B cell (primary cell): ENCODE measurements around the gene INPP5J. TPM values are rescaled to one million over a fixed set of nuclear protein-coding genes. Genes with fewer than 3 reads are reported as not detected.

ENCODE experiments used
- ATAC-seq: fragments of 200-7000 bp; cut with Tn5 transposase; one replicate; pipeline ENCODE4 v1.10.0; 2021; ENCODE audit warnings: low read depth, mild to moderate bottlenecking, moderate number of reproducible peaks, moderate library complexity
- CTCF ChIA-PET: fragments of 350-600 bp; sonication (Branson Sonifier 250); formaldehyde crosslinking; loops from one replicate; lab custom pipeline; 2021; ENCODE audit warnings: antibody characterized with exemption, inconsistent platforms; lab: Charles Lee
- POLR2A ChIA-PET: fragments of 350-600 bp; sonication (Branson Sonifier 250); formaldehyde crosslinking; loops from one replicate; lab custom pipeline; 2021; ENCODE audit warnings: antibody characterized with exemption; lab: Charles Lee
- DNase-seq: peaks from one replicate; pipeline ENCODE4 v3.0.0; 2013
- H2AFZ ChIP-seq: 2 replicates; pipeline ENCODE4 v1.6.1; 2012; ENCODE audit warnings: mild to moderate bottlenecking, low read depth, low read length; ENCODE audit not compliant: insufficient read depth, poor library complexity, severe bottlenecking
- H3K27ac ChIP-seq, 2 donors: 1 replicate in 1 of 2; 2 replicates in 1 of 2; pipeline ENCODE4 v1.5.1; 2012 to 2013; ENCODE audit warnings: low read length in 2 of 2, mild to moderate bottlenecking in 2 of 2, moderate library complexity in 1 of 2
- H3K27me3 ChIP-seq, 4 experiments: fragments of 200-600 bp in 1 of 4; sonication (generic) in 1 of 4; replicated peaks in 1 of 4; 1 replicate in 2 of 4; 2 replicates in 2 of 4; pipeline versions ENCODE4 v1.6.1 to v1.7.0; 2013 to 2016; ENCODE audit warnings: low read length in 3 of 4, mild to moderate bottlenecking in 2 of 4, mixed read lengths in 1 of 4, moderate library complexity in 1 of 4; ENCODE audit not compliant: insufficient read depth in 4 of 4, control insufficient read depth in 3 of 4; ENCODE audit errors: control extremely low read depth in 1 of 4
- H3K36me3 ChIP-seq, 2 experiments: replicated peaks in 1 of 2; 1 replicate in 1 of 2; 2 replicates in 1 of 2; pipeline versions ENCODE4 v1.6.1 to v1.7.1; 2013; ENCODE audit warnings: low read length in 1 of 2; ENCODE audit not compliant: insufficient read depth in 2 of 2, control insufficient read depth in 1 of 2; ENCODE audit errors: control extremely low read depth in 1 of 2, extremely low read depth in 1 of 2
- H3K4me1 ChIP-seq, 2 donors: fragments of 200-600 bp in 1 of 2; sonication (generic) in 1 of 2; 1 replicate in 1 of 2; 2 replicates in 1 of 2; pipeline versions ENCODE4 v1.5.1 to v1.6.1; 2013 to 2017; ENCODE audit warnings: low read length in 2 of 2; ENCODE audit not compliant: control insufficient read depth in 2 of 2, insufficient read depth in 2 of 2
- H3K4me2 ChIP-seq: replicated peaks from 2 replicates; pipeline ENCODE3; 2012; ENCODE audit warnings: mild to moderate bottlenecking, low read depth, low read length; ENCODE audit not compliant: poor library complexity, severe bottlenecking
- H3K4me3 ChIP-seq, 5 experiments: fragments of 200-600 bp in 1 of 5; sonication (generic) in 1 of 5; 1 replicate in 3 of 5; 2 replicates in 2 of 5; pipeline versions ENCODE4 v1.5.1 to v1.7.0; 2011 to 2016; ENCODE audit warnings: low read length in 4 of 5, mild to moderate bottlenecking in 4 of 5, low read depth in 2 of 5, control low read depth in 1 of 5, moderate library complexity in 1 of 5; ENCODE audit not compliant: insufficient read depth in 1 of 5; ENCODE audit errors: control extremely low read depth in 1 of 5, extremely low read depth in 1 of 5
- H3K79me2 ChIP-seq: fragments of 200-600 bp; sonication (generic); one replicate; pipeline ENCODE4 v1.6.0; 2016; ENCODE audit warnings: low read length; ENCODE audit not compliant: control insufficient read depth, insufficient read depth
- H3K9ac ChIP-seq: fragments of 200-600 bp; sonication (generic); 2 replicates; pipeline ENCODE4 v1.6.1; 2017; ENCODE audit warnings: mild to moderate bottlenecking, low read length, moderate library complexity
- H3K9me3 ChIP-seq, 3 donors: one replicate each; pipeline versions ENCODE4 v1.6.1 to v1.7.1; 2013; ENCODE audit warnings: low read length in 2 of 3; ENCODE audit not compliant: control insufficient read depth in 2 of 3, insufficient read depth in 1 of 3; ENCODE audit errors: control extremely low read depth in 1 of 3
- H4K20me1 ChIP-seq: 2 replicates; pipeline ENCODE4 v1.6.0; 2012; ENCODE audit warnings: mild to moderate bottlenecking, low read length; ENCODE audit not compliant: insufficient read depth, control insufficient read depth, poor library complexity, severe bottlenecking
- H3K27ac Mint-ChIP-seq: one replicate; pipeline ENCODE4 v1.8.0; 2021; ENCODE audit warnings: mixed read lengths
- H3K27me3 Mint-ChIP-seq: one replicate; pipeline ENCODE4 v1.8.0; 2021; ENCODE audit warnings: mixed read lengths
- H3K4me1 Mint-ChIP-seq: one replicate; pipeline ENCODE4 v1.8.0; 2021; ENCODE audit warnings: mixed read lengths
- H3K4me3 Mint-ChIP-seq: one replicate; pipeline ENCODE4 v1.8.0; 2021; ENCODE audit warnings: mixed read lengths
- H3K9me3 Mint-ChIP-seq: one replicate; pipeline ENCODE4 v1.8.0; 2022; ENCODE audit warnings: mixed read lengths; ENCODE audit not compliant: insufficient read depth
- CTCF ChIP-seq: fragments of 200-600 bp; IDR thresholded peaks from one replicate; pipeline ENCODE4 v1.8.0; 2022; ENCODE audit warnings: antibody characterized with exemption, mild to moderate bottlenecking
- EZH2 ChIP-seq: IDR thresholded peaks from 2 replicates; pipeline ENCODE4 v1.6.1; 2012; ENCODE audit warnings: borderline replicate concordance, low read depth, mild to moderate bottlenecking, moderate library complexity, low read length; ENCODE audit not compliant: insufficient read depth, poor library complexity, severe bottlenecking
- WGBS: methylation state at CpG from one replicate; pipeline ENCODE4 v1.1.5; 2013; ENCODE audit warnings: missing lambda C conversion rate; ENCODE audit not compliant: insufficient coverage; 5-methylcytosine and 5-hydroxymethylcytosine counted together
- intact Hi-C: fragments of 100-400 bp; cut with micrococcal nuclease; formaldehyde crosslinking; loops from one replicate; pipeline ENCODE4 v1.10.0; 2022
- polyA plus RNA-seq: library from polyadenylated mRNA; depleted of rRNA; stranded (reverse); fragments of >200 nt; gene quantifications from 2 replicates; pipeline ENCODE4 v1.2.3, GENCODE V29; 2012
- total RNA-seq, 2 donors: library from RNA; stranded (reverse); fragments of 120-200 nt in 1 of 2; gene quantifications; 1 replicate in 1 of 2; 2 replicates in 1 of 2; pipeline versions ENCODE4 v1.2.3 to v1.2.4, GENCODE V29; 2013 to 2022

The INPP5J gene
- total and polyA plus RNA-seq, 2 donors (not counting 1 experiment from before 2014, with no cell fraction given): 0.07 to 0.52 TPM

GRCh38 chr22:31094741-31095140 is 28.0 kb upstream of the INPP5J start:
- Histone ChIP-seq H3K27ac (no peak overlapping the region), H4K20me1 (no peaks in the 10 kb centered on the region), H3K4me3 (no peak overlapping the region), H3K36me3 (no peaks in the 10 kb centered on the region), H3K9ac (no peak overlapping the region), H3K4me1 (peaks cover 3 to 16% of the 10 kb centered on the region in 2 donors), H3K27me3 (no peaks in the 10 kb centered on the region), H3K4me2 (no peak overlapping the region), H3K9me3 (no peaks in the 10 kb centered on the region), H2AFZ (no peak overlapping the region), H3K79me2 (no peaks in the 10 kb centered on the region)
- peaks cover 2% of the 10 kb centered on the region for H3K4me1 Mint-ChIP-seq
- intact Hi-C loops: no loop called here
- ChIA-PET CTCF (interaction anchor here (1.1 kb wide), 1 partner anchor 10 kb away, joined by 3 read pairs; no protein-coding TSS in a partner anchor), POLR2A (interaction anchor here (1.2 kb wide), 1 partner anchor 13 kb away, joined by 3 read pairs; the partner anchor contains the start of gene SELENOM)
- TF ChIP-seq EZH2 (no peak), CTCF (no peak)
- no peaks in the 10 kb centered on the region for H3K9me3 Mint-ChIP-seq
- H3K27ac Mint-ChIP-seq: no peak overlapping the region
- ATAC-seq: no peak
- WGBS: 100% methylated on average over 2 of the region's 7 CpGs
- no peak overlapping the region for H3K4me3 Mint-ChIP-seq
- no peak for DNase-seq
- H3K27me3 Mint-ChIP-seq: no peaks in the 10 kb centered on the region

GRCh38 chr22:31095637-31096249 is 27.0 kb upstream of the INPP5J start:
- Histone ChIP-seq H3K9ac (no peak overlapping the region), H3K4me2 (no peak overlapping the region), H3K9me3 (no peaks in the 10 kb centered on the region), H3K79me2 (no peaks in the 10 kb centered on the region), H3K36me3 (no peaks in the 10 kb centered on the region), H3K27ac (no peak overlapping the region), H3K4me3 (no peak overlapping the region), H3K27me3 (no peaks in the 10 kb centered on the region), H3K4me1 (peaks cover 0 to 6% of the 10 kb centered on the region in 2 donors), H4K20me1 (no peaks in the 10 kb centered on the region), H2AFZ (no peak overlapping the region)
- Mint-ChIP-seq H3K4me1 (no peaks in the 10 kb centered on the region), H3K27ac (no peak overlapping the region), H3K4me3 (no peak overlapping the region), H3K27me3 (no peaks in the 10 kb centered on the region), H3K9me3 (no peaks in the 10 kb centered on the region)
- CTCF ChIA-PET: interaction anchor here (0.7 to 1.2 kb wide), 3 partner anchors 8 to 177 kb away, joined by 3 read pairs; no protein-coding TSS in a partner anchor
- ATAC-seq (no peak), DNase-seq (no peak)
- 90% methylated on average over 3 of the region's 3 CpGs for WGBS
- POLR2A ChIA-PET: no interaction called here
- TF ChIP-seq CTCF (no peak), EZH2 (no peak)
- intact Hi-C loops: no loop called here
